Measurements from ENCODE around the gene ATF7.

Gene ATF7

DNA sequence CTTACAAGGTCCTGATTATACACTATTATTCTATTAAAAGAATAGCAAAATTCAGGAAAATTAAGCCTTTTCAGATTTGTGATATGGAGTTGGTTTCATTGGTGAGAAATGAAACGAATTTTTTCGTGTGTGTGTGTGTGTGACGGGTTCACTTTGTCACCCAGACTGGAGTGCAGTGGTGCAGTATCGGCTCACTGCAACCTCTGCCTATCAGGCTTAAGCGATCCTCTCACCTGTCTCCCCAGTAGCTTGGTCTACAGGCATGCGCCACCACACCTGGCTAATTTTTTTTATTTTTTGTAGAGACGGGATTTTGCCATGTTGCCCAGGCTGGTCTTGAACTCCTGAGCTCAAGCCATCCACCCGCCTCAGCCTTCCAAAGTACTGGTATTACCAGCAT, 164.6 kb downstream of the ATF7 start:
- Histone ChIP-seq H3K27me3 (no peaks in the 10 kb centered on the region), H3K36me3 (peaks cover 100% of the 10 kb centered on the region), H3K27ac (no peak overlapping the region), H3K4me1 (ENCODE audit: control insufficient read depth in 1 of 2, insufficient read depth in 1 of 2, low read depth in 1 of 2, low read length in 1 of 2) (no peaks in the 10 kb centered on the region), H3K4me3 (ENCODE audit: low read depth in 1 of 2, low read length in 1 of 2) (no peak overlapping the region), H3K9me3 (no peaks in the 10 kb centered on the region)
- TF ChIP-seq, protein P1, sequence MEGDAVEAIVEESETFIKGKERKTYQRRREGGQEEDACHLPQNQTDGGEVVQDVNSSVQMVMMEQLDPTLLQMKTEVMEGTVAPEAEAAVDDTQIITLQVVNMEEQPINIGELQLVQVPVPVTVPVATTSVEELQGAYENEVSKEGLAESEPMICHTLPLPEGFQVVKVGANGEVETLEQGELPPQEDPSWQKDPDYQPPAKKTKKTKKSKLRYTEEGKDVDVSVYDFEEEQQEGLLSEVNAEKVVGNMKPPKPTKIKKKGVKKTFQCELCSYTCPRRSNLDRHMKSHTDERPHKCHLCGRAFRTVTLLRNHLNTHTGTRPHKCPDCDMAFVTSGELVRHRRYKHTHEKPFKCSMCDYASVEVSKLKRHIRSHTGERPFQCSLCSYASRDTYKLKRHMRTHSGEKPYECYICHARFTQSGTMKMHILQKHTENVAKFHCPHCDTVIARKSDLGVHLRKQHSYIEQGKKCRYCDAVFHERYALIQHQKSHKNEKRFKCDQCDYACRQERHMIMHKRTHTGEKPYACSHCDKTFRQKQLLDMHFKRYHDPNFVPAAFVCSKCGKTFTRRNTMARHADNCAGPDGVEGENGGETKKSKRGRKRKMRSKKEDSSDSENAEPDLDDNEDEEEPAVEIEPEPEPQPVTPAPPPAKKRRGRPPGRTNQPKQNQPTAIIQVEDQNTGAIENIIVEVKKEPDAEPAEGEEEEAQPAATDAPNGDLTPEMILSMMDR (IDR thresholded peaks at IDR 0.05): no peak

DNA sequence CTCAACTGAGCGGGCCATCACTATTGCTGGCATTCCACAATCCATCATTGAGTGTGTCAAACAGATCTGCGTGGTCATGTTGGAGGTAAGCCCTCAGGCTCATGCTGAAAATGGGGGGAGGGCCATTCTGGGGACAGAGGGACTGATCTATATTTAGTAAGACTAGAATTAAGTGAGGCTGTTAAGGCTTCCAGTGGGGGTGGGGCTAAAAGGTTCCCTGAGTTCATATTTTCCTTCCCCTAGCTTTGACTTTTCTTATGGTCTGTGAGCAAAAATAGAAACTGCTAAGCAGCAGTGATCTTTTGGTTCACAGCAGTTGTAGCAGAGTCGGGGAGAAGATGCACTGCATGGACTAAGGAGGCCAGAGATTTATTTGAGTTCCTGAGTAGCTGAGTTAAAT, 165.1 kb downstream of the ATF7 start:
- H3K4me1 ChIP-seq (ENCODE audit: control insufficient read depth in 1 of 2, insufficient read depth in 1 of 2, low read depth in 1 of 2, low read length in 1 of 2): no peaks in the 10 kb centered on the region
- TF ChIP-seq, protein P1 (IDR thresholded peaks at IDR 0.05): no peak
- H3K9me3 ChIP-seq: no peaks in the 10 kb centered on the region
- peaks cover 100% of the 10 kb centered on the region for H3K36me3 ChIP-seq
- no peak overlapping the region for H3K27ac ChIP-seq
- no peak overlapping the region for H3K4me3 ChIP-seq (ENCODE audit: low read depth in 1 of 2, low read length in 1 of 2)
- no peaks in the 10 kb centered on the region for H3K27me3 ChIP-seq

DNA sequence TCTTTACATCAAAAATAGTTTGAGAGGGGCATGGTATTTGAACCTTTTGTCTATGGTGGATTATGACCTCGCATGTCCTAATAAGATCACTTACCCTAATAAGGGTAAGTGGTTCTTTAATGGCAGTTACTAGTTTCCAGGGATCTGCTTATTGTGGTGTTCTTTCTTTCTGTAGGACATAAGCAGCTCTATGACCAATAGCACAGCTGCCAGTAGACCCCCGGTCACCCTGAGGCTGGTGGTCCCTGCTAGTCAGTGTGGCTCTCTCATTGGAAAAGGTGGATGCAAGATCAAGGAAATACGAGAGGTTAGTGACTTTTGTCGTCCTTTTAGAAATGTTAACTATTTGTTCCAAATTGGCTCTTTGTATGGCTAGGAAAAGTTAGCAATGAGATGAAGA, 167.1 kb downstream of the ATF7 start:
- peaks cover under 1 to 3% of the 10 kb centered on the region in 2 experiments for H3K4me1 ChIP-seq (ENCODE audit: control insufficient read depth in 1 of 2, insufficient read depth in 1 of 2, low read depth in 1 of 2, low read length in 1 of 2)
- peaks cover 100% of the 10 kb centered on the region for H3K36me3 ChIP-seq
- TF ChIP-seq, protein P1 (IDR thresholded peaks at IDR 0.05): no peak
- no peak overlapping the region for H3K4me3 ChIP-seq (ENCODE audit: low read depth in 1 of 2, low read length in 1 of 2)
- no peak overlapping the region for H3K27ac ChIP-seq
- no peaks in the 10 kb centered on the region for H3K9me3 ChIP-seq
- H3K27me3 ChIP-seq: no peaks in the 10 kb centered on the region
